Endodermal cell (in vitro differentiated cells): ENCODE data around the gene MZB1. TPM values are rescaled to one million over a fixed set of nuclear protein-coding genes. Genes with fewer than 3 reads are reported as not detected.
A peak's percentile ranks its signal among the peaks of the same experiment; 100 is the strongest.

ENCODE experiments used
- DNase-seq: peaks from one replicate; pipeline ENCODE4 v3.0.0-alpha.2; 2017
- H3K27ac ChIP-seq: 2 replicates; pipeline ENCODE4 v1.5.1; 2013; ENCODE audit warnings: mild to moderate bottlenecking, low read depth, low read length, moderate library complexity
- H3K27me3 ChIP-seq: 2 replicates; pipeline ENCODE4 v1.6.1; 2013; ENCODE audit warnings: mild to moderate bottlenecking, low read length, moderate library complexity; ENCODE audit not compliant: insufficient read depth, control insufficient read depth, poor library complexity, severe bottlenecking
- H3K36me3 ChIP-seq: 2 replicates; pipeline ENCODE4 v1.7.0; 2013; ENCODE audit warnings: mild to moderate bottlenecking, low read length, moderate library complexity; ENCODE audit not compliant: control insufficient read depth, insufficient read depth
- H3K4me1 ChIP-seq: one replicate; pipeline ENCODE4 v1.7.0; 2013; ENCODE audit warnings: low read length; ENCODE audit not compliant: control insufficient read depth, insufficient read depth
- H3K4me3 ChIP-seq: 2 replicates; pipeline ENCODE4 v1.5.1; 2013; ENCODE audit warnings: mild to moderate bottlenecking, low read length, moderate library complexity
- H3K9ac ChIP-seq: 2 replicates; pipeline ENCODE4 v1.6.1; 2013; ENCODE audit warnings: mild to moderate bottlenecking, low read length, moderate library complexity; ENCODE audit not compliant: poor library complexity, severe bottlenecking; ENCODE audit errors: extremely low read depth
- H3K9me3 ChIP-seq: 2 replicates; pipeline ENCODE4 v1.6.1; 2013; ENCODE audit warnings: mild to moderate bottlenecking, low read length, moderate library complexity; ENCODE audit not compliant: control insufficient read depth
- H3K27ac Mint-ChIP-seq: 2 replicates; pipeline ENCODE4 v1.8.0; 2020; ENCODE audit warnings: mixed read lengths
- H3K27me3 Mint-ChIP-seq: 2 replicates; pipeline ENCODE4 v1.8.0; 2021; ENCODE audit warnings: mild to moderate bottlenecking, mixed read lengths; ENCODE audit not compliant: insufficient read depth
- H3K36me3 Mint-ChIP-seq: 2 replicates; pipeline ENCODE4 v1.8.0; 2020; ENCODE audit warnings: low read depth, mixed read lengths
- H3K4me1 Mint-ChIP-seq: 2 replicates; pipeline ENCODE4 v1.8.0; 2020; ENCODE audit warnings: mixed read lengths
- H3K4me3 Mint-ChIP-seq: 2 replicates; pipeline ENCODE4 v1.8.0; 2020; ENCODE audit warnings: mild to moderate bottlenecking, moderate library complexity, mixed read lengths
- H3K9me3 Mint-ChIP-seq: 2 replicates; pipeline ENCODE4 v1.8.0; 2020; ENCODE audit warnings: mild to moderate bottlenecking, mixed read lengths
- WGBS, 2 experiments: methylation state at CpG; one replicate each; pipeline versions ENCODE4 v1.1.5 to v1.1.7; 2013; ENCODE audit warnings: missing lambda C conversion rate in 2 of 2, mixed read lengths in 1 of 2; ENCODE audit not compliant: insufficient coverage in 1 of 2, insufficient read length in 1 of 2; 5-methylcytosine and 5-hydroxymethylcytosine counted together
- total RNA-seq, 2 donors: library from RNA; stranded (reverse); fragmentation: NEBNext Ultra II Directional in 1 of 2; extraction: Animal tissue kit (Norgen Biotek cat#: 25700) in 1 of 2; gene quantifications; 2 replicates in 1 of 2; 3 replicates in 1 of 2; pipeline ENCODE4 v1.2.1, GENCODE V29; 2021
- TF ChIP-seq, protein P1 (sequence below): fragments of 200-600 bp; sonication (generic); conservative IDR thresholded peaks from 2 replicates; pipeline ENCODE4 v1.5.0; 2021; ENCODE audit warnings: antibody characterized with exemption, mild to moderate bottlenecking

The MZB1 gene
- total RNA-seq, 2 donors from 2014 or later, result 0.57 to 0.60 TPM

DNA sequence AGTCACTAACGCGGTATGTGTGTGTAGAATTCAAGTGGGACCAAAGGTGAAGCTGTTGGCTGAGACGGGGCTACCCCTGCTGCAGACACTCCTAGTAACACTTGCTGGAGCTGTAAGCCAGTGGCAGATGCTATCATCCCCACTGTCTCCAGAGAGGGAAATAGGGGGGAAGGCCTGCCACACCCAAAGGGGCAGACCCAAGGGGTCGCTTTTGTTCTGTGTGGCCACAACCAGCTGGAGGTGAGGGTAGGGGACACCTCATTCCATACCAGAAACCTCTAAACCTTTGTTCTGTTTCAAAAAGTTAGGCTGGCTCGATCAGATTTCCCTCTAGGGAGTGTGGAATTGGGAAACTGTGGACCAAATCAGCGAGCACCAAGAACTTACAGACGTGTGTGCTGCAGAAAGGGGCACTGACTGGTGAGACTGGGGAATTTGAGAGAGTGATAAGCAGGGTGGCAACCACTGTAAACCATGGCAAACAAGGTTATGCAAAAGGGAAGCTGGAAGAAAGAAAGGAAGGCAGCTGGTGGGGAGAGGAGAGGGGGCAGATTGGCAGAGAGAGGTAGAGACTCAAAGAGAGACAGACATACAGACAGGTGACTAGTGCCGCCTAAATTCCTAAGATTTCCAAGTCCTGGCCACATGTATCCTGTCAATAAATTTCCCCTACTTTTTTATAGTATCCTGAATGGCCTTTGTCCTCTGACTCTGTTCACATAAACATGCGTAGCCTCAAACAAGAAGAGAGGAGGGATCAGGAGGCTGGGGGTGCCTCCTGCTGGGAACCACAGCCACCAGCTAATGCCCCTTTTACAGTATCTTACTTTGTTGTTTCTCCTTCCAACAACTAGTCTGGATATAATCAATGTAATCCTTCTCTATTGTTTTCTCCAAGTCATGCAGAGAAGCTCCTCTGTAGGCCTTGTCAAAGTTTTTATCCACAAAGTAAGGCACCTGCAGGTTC is 29.8 kb upstream of the MZB1 start:
- TF ChIP-seq, protein P1, sequence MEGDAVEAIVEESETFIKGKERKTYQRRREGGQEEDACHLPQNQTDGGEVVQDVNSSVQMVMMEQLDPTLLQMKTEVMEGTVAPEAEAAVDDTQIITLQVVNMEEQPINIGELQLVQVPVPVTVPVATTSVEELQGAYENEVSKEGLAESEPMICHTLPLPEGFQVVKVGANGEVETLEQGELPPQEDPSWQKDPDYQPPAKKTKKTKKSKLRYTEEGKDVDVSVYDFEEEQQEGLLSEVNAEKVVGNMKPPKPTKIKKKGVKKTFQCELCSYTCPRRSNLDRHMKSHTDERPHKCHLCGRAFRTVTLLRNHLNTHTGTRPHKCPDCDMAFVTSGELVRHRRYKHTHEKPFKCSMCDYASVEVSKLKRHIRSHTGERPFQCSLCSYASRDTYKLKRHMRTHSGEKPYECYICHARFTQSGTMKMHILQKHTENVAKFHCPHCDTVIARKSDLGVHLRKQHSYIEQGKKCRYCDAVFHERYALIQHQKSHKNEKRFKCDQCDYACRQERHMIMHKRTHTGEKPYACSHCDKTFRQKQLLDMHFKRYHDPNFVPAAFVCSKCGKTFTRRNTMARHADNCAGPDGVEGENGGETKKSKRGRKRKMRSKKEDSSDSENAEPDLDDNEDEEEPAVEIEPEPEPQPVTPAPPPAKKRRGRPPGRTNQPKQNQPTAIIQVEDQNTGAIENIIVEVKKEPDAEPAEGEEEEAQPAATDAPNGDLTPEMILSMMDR, result no peak
- H3K27ac Mint-ChIP-seq, result peak overlapping the region; percentile 57
- peaks cover 31% of the 10 kb centered on the region for H3K4me1 Mint-ChIP-seq
- peaks cover 20% of the 10 kb centered on the region for H3K36me3 Mint-ChIP-seq
- Histone ChIP-seq H3K27me3 (no peaks in the 10 kb centered on the region), H3K4me1 (peaks cover 13% of the 10 kb centered on the region), H3K27ac (no peak overlapping the region), H3K9me3 (no peaks in the 10 kb centered on the region), H3K4me3 (peak overlapping the region; percentile 59), H3K36me3 (peaks cover 8% of the 10 kb centered on the region), H3K9ac (peak overlapping the region; percentile 22)
- no peaks in the 10 kb centered on the region for H3K27me3 Mint-ChIP-seq
- no peaks in the 10 kb centered on the region for H3K9me3 Mint-ChIP-seq
- WGBS, 2 experiments, result 71 to 78% methylated on average over 7 to 9 of the region's 9 CpGs
- H3K4me3 Mint-ChIP-seq, result peak overlapping the region; percentile 18
- DNase-seq, result peak; percentile 69

DNA sequence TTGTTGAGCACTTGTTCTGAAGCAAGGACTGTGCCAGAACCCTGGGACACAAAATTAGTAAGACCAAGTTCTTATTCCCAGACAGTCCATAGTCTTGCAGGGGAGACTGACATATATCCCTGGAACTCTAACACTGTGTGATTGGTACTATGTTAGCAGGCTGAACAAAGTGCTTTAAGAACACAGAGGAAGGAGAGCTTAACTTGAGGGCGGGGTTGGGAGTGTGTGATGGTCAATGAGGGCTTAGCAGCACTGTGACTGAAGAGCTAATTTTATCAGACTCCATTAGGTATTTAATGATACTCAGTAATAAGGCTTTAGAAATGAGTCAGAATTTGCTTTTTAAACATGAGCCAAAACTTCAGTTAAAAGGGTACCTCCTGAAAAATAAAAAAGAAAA is 29.1 kb upstream of the MZB1 start:
- Histone ChIP-seq H3K4me1 (peaks cover 13% of the 10 kb centered on the region), H3K4me3 (no peak overlapping the region), H3K9ac (peak overlapping the region; percentile 22), H3K9me3 (no peaks in the 10 kb centered on the region), H3K27me3 (no peaks in the 10 kb centered on the region), H3K27ac (no peak overlapping the region), H3K36me3 (peaks cover 7% of the 10 kb centered on the region)
- H3K4me1 Mint-ChIP-seq, result peaks cover 31% of the 10 kb centered on the region
- TF ChIP-seq, protein P1, result no peak
- no peak for DNase-seq
- 75% methylated on average over 1 of the region's 1 CpG; no CpG with 5 or more reads in 1 of the 2 experiments for WGBS, 2 experiments
- peaks cover 15% of the 10 kb centered on the region for H3K36me3 Mint-ChIP-seq
- H3K27ac Mint-ChIP-seq, result no peak overlapping the region
- no peak overlapping the region for H3K4me3 Mint-ChIP-seq
- no peaks in the 10 kb centered on the region for H3K27me3 Mint-ChIP-seq
- H3K9me3 Mint-ChIP-seq, result no peaks in the 10 kb centered on the region

DNA sequence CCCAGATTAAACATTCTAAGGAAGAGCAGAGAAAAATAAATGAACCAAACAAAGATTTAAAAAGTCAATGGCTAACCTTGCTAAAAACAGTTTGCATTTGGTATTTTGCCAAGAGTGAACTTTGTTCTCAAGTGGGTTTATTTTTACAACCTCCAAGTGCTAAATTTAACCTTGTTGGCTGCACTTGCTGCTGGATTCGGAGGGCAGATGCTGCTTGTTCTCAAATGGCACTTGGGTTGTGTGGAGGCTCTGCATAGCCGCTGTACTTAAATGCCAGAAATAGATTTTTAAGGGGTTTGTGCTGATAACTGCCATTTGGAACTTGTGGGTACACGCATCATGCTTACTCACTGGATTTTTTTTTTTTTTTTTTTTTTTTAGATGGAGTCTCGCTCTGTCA is 27.5 kb upstream of the MZB1 start:
- Histone ChIP-seq H3K27ac (no peak overlapping the region), H3K36me3 (no peaks in the 10 kb centered on the region), H3K4me1 (peaks cover 13% of the 10 kb centered on the region), H3K27me3 (no peaks in the 10 kb centered on the region), H3K4me3 (no peak overlapping the region), H3K9me3 (no peaks in the 10 kb centered on the region), H3K9ac (no peak overlapping the region)
- Mint-ChIP-seq H3K4me3 (no peak overlapping the region), H3K27ac (no peak overlapping the region), H3K27me3 (no peaks in the 10 kb centered on the region), H3K9me3 (no peaks in the 10 kb centered on the region), H3K4me1 (peaks cover 30% of the 10 kb centered on the region), H3K36me3 (peaks cover 15% of the 10 kb centered on the region)
- TF ChIP-seq, protein P1, result no peak
- WGBS, 2 experiments, result 91 to 100% methylated on average over 1 to 4 of the region's 4 CpGs
- no peak for DNase-seq
